SK-N-SH treated with all-trans-retinoic acid at 6 μM for 48 hours (cell line): Measurements from ENCODE around the gene MKNK2.

ENCODE experiments used
- ARNTL ChIP-seq: fragments of 450-650 bp; formaldehyde crosslinking; IDR thresholded peaks from 2 replicates; pipeline ENCODE4 v1.5.0; 2020; ENCODE audit warnings: low read depth, mild to moderate bottlenecking, moderate library complexity, borderline replicate concordance
- CREB5 ChIP-seq: fragments of 250-450 bp; sonication (Bioruptor Pico); IDR thresholded peaks from 2 replicates; pipeline ENCODE4 v1.5.1; 2020; ENCODE audit warnings: low read depth, mild to moderate bottlenecking, moderate library complexity
- CSDC2 ChIP-seq: fragments of 250-450 bp; sonication (Bioruptor Pico); IDR thresholded peaks from 2 replicates; pipeline ENCODE4 v1.5.0; 2020; ENCODE audit warnings: mild to moderate bottlenecking, moderate library complexity
- ESRRG ChIP-seq: fragments of 250-450 bp; sonication (Bioruptor Pico); IDR thresholded peaks from 2 replicates; pipeline ENCODE4 v1.6.1; 2021; ENCODE audit warnings: mild to moderate bottlenecking
- ISL1 ChIP-seq: fragments of 250-450 bp; sonication (Bioruptor Pico); IDR thresholded peaks from 2 replicates; pipeline ENCODE4 v2.1.2; 2022; ENCODE audit warnings: mild to moderate bottlenecking, moderate library complexity
- PATZ1 ChIP-seq: fragments of 250-450 bp; sonication (Bioruptor Pico); IDR thresholded peaks from 2 replicates; pipeline ENCODE4 v1.8.0; 2020; ENCODE audit warnings: mild to moderate bottlenecking, moderate library complexity, borderline replicate concordance
- RARB ChIP-seq: fragments of 250-450 bp; sonication (Bioruptor Pico); IDR thresholded peaks from 2 replicates; pipeline ENCODE4 v1.8.0; 2021; ENCODE audit warnings: mild to moderate bottlenecking, moderate library complexity
- SNAI2 ChIP-seq: fragments of 250-450 bp; sonication (Bioruptor Pico); IDR thresholded peaks from 2 replicates; pipeline ENCODE4 v1.5.0; 2020; ENCODE audit warnings: mild to moderate bottlenecking, moderate library complexity
- TCF4 ChIP-seq: fragments of 250-450 bp; sonication (Bioruptor Pico); IDR thresholded peaks from 2 replicates; pipeline ENCODE4 v1.8.0; 2021; ENCODE audit warnings: mild to moderate bottlenecking, moderate library complexity, borderline replicate concordance
- TOX ChIP-seq: fragments of 250-450 bp; sonication (Bioruptor Pico); IDR thresholded peaks from 2 replicates; pipeline ENCODE4 v1.8.0; 2021; ENCODE audit warnings: mild to moderate bottlenecking, moderate library complexity, borderline replicate concordance
- ZFP30 ChIP-seq: fragments of 450-650 bp; formaldehyde crosslinking; IDR thresholded peaks from 2 replicates; pipeline ENCODE4 v1.5.0; 2022; ENCODE audit warnings: mild to moderate bottlenecking, moderate library complexity

GRCh38 chr19:2033115-2033824, 17.8 kb downstream of the MKNK2 start:
- no peak for TF ChIP-seq TCF4 (CRISPR knock-in tag)
- TF ChIP-seq ZFP30 (CRISPR knock-in tag): no peak
- TF ChIP-seq PATZ1 (CRISPR knock-in tag): no peak
- no peak for TF ChIP-seq ARNTL (CRISPR knock-in tag)
- no peak for TF ChIP-seq ESRRG
- TF ChIP-seq CREB5 (CRISPR knock-in tag): no peak
- TF ChIP-seq TOX (CRISPR knock-in tag): no peak
- no peak for TF ChIP-seq CSDC2 (CRISPR knock-in tag)
- no peak for TF ChIP-seq ISL1 (CRISPR knock-in tag)
- TF ChIP-seq RARB: no peak
- TF ChIP-seq SNAI2 (CRISPR knock-in tag): no peak
